Measurements from ENCODE around the gene SIVA1. TPM values are rescaled to one million over a fixed set of nuclear protein-coding genes. Genes with fewer than 3 reads are reported as not detected.

Gene SIVA1
- polyA plus RNA-seq, 2 donors = 60.5 to 159 TPM

DNA sequence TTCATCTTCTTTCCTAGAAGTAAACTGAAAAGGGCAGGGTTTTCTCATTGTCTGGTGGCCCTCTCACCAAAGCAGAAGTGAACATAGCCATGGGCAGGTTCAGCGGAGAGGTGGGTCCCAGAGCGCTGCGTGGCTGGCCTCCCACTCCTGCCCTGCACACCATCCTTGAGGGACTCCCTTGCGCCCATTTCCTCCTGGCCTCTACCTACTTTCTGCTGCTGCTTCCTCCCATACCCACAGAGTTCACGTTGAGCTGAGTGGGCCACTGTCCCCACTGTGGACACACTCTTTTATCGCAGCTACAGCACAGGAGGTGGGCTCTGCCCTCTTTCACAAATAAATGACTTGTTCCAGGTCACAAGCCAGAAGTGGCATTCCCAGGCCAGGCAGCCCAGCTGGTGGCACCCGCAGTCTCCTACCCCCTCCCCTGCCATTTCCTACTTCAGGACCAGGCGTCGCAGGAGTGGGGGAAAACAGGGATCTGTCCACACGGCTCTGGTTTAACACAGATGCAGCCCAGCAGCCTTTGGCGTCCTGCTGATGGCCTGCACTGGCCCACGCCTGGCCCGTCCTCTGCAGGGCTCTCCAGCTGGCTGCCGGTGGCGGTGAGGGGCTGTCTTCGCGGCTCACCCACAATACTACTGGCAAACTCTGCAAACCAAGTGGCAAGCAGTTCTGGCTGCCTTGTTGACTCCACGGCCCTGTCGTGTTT lies 4.9 kb downstream of the SIVA1 start:
- WGBS, 2 donors = 87 to 92% methylated on average over 19 of the region's 19 CpGs
- Histone ChIP-seq H3K4me1 (ENCODE audit: control insufficient read depth in 2 of 2, insufficient read depth in 2 of 2, low read length in 1 of 2) (peaks cover 0 to 15% of the 10 kb centered on the region in 2 donors), H3K27ac (ENCODE audit: low read depth in 2 of 2, low read length in 1 of 2) (no peak overlapping the region), H3K36me3 (ENCODE audit: control insufficient read depth in 2 of 2, insufficient read depth in 2 of 2, low read length in 1 of 2) (peaks cover 0 to 40% of the 10 kb centered on the region in 2 donors), H3K9me3 (ENCODE audit: control insufficient read depth in 2 of 2, insufficient read depth in 1 of 2, low read depth in 1 of 2, low read length in 1 of 2) (no peaks in the 10 kb centered on the region), H3K4me3 (ENCODE audit: low read depth in 1 of 2, low read length in 2 of 2) (no peak overlapping the region), H3K27me3 (ENCODE audit: control insufficient read depth in 1 of 2, insufficient read depth in 2 of 2, low read length in 2 of 2) (no peaks in the 10 kb centered on the region)

DNA sequence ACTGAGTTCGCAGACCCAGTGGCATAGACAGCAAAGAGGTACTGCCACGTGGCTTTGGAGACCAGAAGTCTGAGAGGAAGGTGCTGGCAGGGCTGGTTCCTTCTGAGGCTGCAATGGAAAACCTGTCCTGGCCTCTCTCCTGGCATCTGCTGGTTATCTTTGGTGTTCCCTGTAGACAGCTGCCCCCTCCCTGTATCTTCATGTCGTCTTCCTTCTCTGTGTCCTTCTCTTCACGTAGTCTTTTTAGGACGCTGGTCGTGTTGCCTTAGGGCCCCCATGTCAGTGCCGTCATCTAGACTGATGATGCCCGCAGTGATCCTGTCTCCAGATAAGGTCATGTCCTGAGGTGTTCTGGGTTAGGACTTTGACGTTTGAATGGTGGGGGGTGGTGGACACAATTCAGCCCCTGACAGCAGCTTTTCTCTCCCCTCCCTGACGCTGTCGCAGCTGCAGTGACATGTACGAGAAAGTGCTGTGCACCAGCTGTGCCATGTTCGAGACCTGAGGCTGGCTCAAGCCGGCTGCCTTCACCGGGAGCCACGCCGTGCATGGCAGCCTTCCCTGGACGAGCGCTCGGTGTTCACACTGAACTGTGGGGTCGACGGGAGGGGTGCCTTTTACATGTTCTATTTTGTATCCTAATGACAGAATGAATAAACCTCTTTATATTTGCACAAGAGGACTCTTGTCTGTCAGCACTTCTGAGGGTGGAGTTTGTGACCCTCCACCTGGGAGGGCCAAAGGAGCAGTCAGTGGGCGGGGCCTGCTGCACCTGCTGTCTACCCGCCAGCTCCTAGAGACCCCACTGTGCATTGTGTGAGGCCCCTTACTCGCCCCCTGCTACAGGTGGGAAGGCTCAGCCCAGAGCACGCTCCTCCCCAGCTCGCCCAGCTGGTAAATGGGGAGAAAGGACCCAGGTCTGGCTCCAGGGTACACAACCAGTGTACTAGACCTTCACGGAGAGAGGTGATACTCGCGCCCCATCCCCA lies 6.3 kb downstream of the SIVA1 start:
- H3K36me3 ChIP-seq (ENCODE audit: control insufficient read depth in 2 of 2, insufficient read depth in 2 of 2, low read length in 1 of 2) = peaks cover 0 to 40% of the 10 kb centered on the region in 2 donors
- H3K4me3 ChIP-seq (ENCODE audit: low read depth in 1 of 2, low read length in 2 of 2) = no peak overlapping the region
- WGBS, 2 donors = 84 to 88% methylated on average over 30 of the region's 30 CpGs

DNA sequence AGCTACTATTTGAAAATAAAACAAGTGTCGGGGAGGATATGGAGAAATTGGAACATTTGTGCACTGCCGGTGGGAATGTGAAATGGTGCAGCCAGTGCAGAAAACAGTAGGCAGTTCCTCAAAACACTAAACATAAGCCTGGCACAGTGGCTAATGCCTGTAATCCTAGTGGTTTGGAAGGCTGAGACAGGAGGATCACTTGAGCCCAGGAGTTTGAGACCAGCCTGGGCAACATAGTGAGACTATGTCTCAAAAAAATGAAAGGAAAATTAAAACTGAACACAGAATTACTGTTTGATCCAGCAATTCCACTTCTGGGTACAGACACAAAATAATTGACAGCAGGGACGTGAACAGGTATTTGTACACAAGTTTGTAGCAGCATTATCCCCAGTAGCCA lies 12.6 kb downstream of the SIVA1 start:
- Histone ChIP-seq H3K27ac (ENCODE audit: low read depth in 2 of 2, low read length in 1 of 2) (no peak overlapping the region), H3K9me3 (ENCODE audit: control insufficient read depth in 2 of 2, insufficient read depth in 1 of 2, low read depth in 1 of 2, low read length in 1 of 2) (peaks cover 0 to 1% of the 10 kb centered on the region in 2 donors), H3K27me3 (ENCODE audit: control insufficient read depth in 1 of 2, insufficient read depth in 2 of 2, low read length in 2 of 2) (no peaks in the 10 kb centered on the region), H3K4me1 (ENCODE audit: control insufficient read depth in 2 of 2, insufficient read depth in 2 of 2, low read length in 1 of 2) (peaks cover 0 to 5% of the 10 kb centered on the region in 2 donors), H3K36me3 (ENCODE audit: control insufficient read depth in 2 of 2, insufficient read depth in 2 of 2, low read length in 1 of 2) (peaks cover 0 to 2% of the 10 kb centered on the region in 2 donors), H3K4me3 (ENCODE audit: low read depth in 1 of 2, low read length in 2 of 2) (no peak overlapping the region)
- WGBS, 2 donors = 89 to 97% methylated on average over 3 of the region's 3 CpGs

More for the DNA sequence above, 6.3 kb downstream of the SIVA1 start:
- H3K27me3 ChIP-seq (ENCODE audit: control insufficient read depth in 1 of 2, insufficient read depth in 2 of 2, low read length in 2 of 2) = no peaks in the 10 kb centered on the region
- H3K9me3 ChIP-seq (ENCODE audit: control insufficient read depth in 2 of 2, insufficient read depth in 1 of 2, low read depth in 1 of 2, low read length in 1 of 2) = no peaks in the 10 kb centered on the region
- H3K27ac ChIP-seq (ENCODE audit: low read depth in 2 of 2, low read length in 1 of 2) = no peak overlapping the region
- H3K4me1 ChIP-seq (ENCODE audit: control insufficient read depth in 2 of 2, insufficient read depth in 2 of 2, low read length in 1 of 2) = peaks cover 0 to 9% of the 10 kb centered on the region in 2 donors

GRCh38 chr14:104766256-104766862 lies 13.4 kb downstream of the SIVA1 start:
- 93 to 94% methylated on average over 4 of the region's 4 CpGs for WGBS, 2 donors
- Histone ChIP-seq H3K4me1 (ENCODE audit: control insufficient read depth in 2 of 2, insufficient read depth in 2 of 2, low read length in 1 of 2) (peaks cover 0 to 5% of the 10 kb centered on the region in 2 donors), H3K9me3 (ENCODE audit: control insufficient read depth in 2 of 2, insufficient read depth in 1 of 2, low read depth in 1 of 2, low read length in 1 of 2) (peaks cover 0 to 4% of the 10 kb centered on the region in 2 donors), H3K27me3 (ENCODE audit: control insufficient read depth in 1 of 2, insufficient read depth in 2 of 2, low read length in 2 of 2) (no peaks in the 10 kb centered on the region), H3K36me3 (ENCODE audit: control insufficient read depth in 2 of 2, insufficient read depth in 2 of 2, low read length in 1 of 2) (peaks cover 3 to 8% of the 10 kb centered on the region in 2 donors), H3K27ac (ENCODE audit: low read depth in 2 of 2, low read length in 1 of 2) (no peak overlapping the region), H3K4me3 (ENCODE audit: low read depth in 1 of 2, low read length in 2 of 2) (no peak overlapping the region)

GRCh38 chr14:104766863-104767633 lies 14.1 kb downstream of the SIVA1 start:
- H3K27me3 ChIP-seq (ENCODE audit: control insufficient read depth in 1 of 2, insufficient read depth in 2 of 2, low read length in 2 of 2) = no peaks in the 10 kb centered on the region
- H3K9me3 ChIP-seq (ENCODE audit: control insufficient read depth in 2 of 2, insufficient read depth in 1 of 2, low read depth in 1 of 2, low read length in 1 of 2) = peaks cover 0 to 7% of the 10 kb centered on the region in 2 donors
- H3K27ac ChIP-seq (ENCODE audit: low read depth in 2 of 2, low read length in 1 of 2) = no peak overlapping the region
- peaks cover 4 to 15% of the 10 kb centered on the region in 2 donors for H3K36me3 ChIP-seq (ENCODE audit: control insufficient read depth in 2 of 2, insufficient read depth in 2 of 2, low read length in 1 of 2)
- 82 to 85% methylated on average over 15 of the region's 15 CpGs for WGBS, 2 donors
- no peak overlapping the region for H3K4me3 ChIP-seq (ENCODE audit: low read depth in 1 of 2, low read length in 2 of 2)
- peaks cover 0 to 5% of the 10 kb centered on the region in 2 donors for H3K4me1 ChIP-seq (ENCODE audit: control insufficient read depth in 2 of 2, insufficient read depth in 2 of 2, low read length in 1 of 2)

- Histone ChIP-seq H3K4me1 (ENCODE audit: control insufficient read depth in 2 of 2, insufficient read depth in 2 of 2, low read length in 1 of 2) (peaks cover 0 to 5% of the 10 kb centered on the region in 2 donors), H3K4me3 (ENCODE audit: low read depth in 1 of 2, low read length in 2 of 2) (no peak overlapping the region), H3K27me3 (ENCODE audit: control insufficient read depth in 1 of 2, insufficient read depth in 2 of 2, low read length in 2 of 2) (no peaks in the 10 kb centered on the region), H3K27ac (ENCODE audit: low read depth in 2 of 2, low read length in 1 of 2) (no peak overlapping the region), H3K9me3 (ENCODE audit: control insufficient read depth in 2 of 2, insufficient read depth in 1 of 2, low read depth in 1 of 2, low read length in 1 of 2) (peaks cover 0 to 7% of the 10 kb centered on the region in 2 donors), H3K36me3 (ENCODE audit: control insufficient read depth in 2 of 2, insufficient read depth in 2 of 2, low read length in 1 of 2) (peaks cover 8 to 20% of the 10 kb centered on the region in 2 donors)
- 79 to 81% methylated on average over 5 of the region's 5 CpGs for WGBS, 2 donors
Observed at GRCh38 chr14:104767634-104767918, 14.6 kb downstream of the SIVA1 start.

DNA sequence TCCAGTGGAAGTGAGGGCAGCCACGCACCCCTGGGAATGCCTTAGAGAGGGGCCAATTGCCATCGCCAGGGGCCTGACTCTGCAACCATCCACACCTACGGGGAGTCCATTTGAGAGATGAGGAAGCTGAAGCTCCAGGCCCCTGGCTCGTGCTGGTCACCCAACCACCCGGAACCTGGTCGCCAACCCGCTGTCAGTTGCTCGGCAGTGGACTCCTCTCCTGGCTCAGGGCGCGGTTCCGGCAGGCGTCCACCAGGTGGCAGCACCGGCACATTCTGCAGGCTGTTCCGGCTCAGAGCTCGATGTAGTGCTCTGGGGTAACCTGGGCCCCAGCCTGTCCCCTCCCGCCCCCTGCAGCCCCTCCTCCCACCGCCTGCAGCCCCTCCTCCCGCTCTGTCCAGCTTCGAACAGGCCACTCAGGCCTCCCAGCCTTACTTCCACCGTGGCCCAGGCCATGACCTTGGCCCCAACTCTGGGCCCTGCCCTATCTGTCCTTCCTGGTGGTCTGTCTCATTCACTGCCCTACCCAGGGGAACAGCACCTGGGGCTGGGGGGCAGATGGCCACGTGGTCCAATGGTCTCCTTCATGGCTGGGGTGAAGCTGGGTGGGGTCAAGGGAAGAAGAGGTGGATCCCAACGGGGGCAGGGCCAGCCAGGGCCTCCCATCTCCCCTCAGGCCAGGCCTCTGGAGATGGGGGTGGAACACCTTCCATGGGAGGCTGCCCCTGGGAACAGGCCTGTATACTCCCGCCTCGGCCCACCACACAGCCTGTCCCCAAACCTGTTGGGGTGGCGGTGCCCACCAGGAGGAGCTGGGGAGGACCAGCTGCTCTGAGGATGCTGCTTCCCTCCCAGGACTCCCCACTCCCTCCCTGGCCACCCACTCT lies 15.7 kb downstream of the SIVA1 start:
- Histone ChIP-seq H3K4me3 (ENCODE audit: low read depth in 1 of 2, low read length in 2 of 2) (no peak overlapping the region), H3K9me3 (ENCODE audit: control insufficient read depth in 2 of 2, insufficient read depth in 1 of 2, low read depth in 1 of 2, low read length in 1 of 2) (peaks cover 0 to 7% of the 10 kb centered on the region in 2 donors), H3K27ac (ENCODE audit: low read depth in 2 of 2, low read length in 1 of 2) (peak overlapping the region in 1 of 2 donors; percentile 27), H3K27me3 (ENCODE audit: control insufficient read depth in 1 of 2, insufficient read depth in 2 of 2, low read length in 2 of 2) (no peaks in the 10 kb centered on the region), H3K4me1 (ENCODE audit: control insufficient read depth in 2 of 2, insufficient read depth in 2 of 2, low read length in 1 of 2) (peaks cover 0 to 5% of the 10 kb centered on the region in 2 donors), H3K36me3 (ENCODE audit: control insufficient read depth in 2 of 2, insufficient read depth in 2 of 2, low read length in 1 of 2) (peaks cover 9 to 30% of the 10 kb centered on the region in 2 donors)
- 13 to 20% methylated on average over 20 to 25 of the region's 25 CpGs for WGBS, 2 donors

DNA sequence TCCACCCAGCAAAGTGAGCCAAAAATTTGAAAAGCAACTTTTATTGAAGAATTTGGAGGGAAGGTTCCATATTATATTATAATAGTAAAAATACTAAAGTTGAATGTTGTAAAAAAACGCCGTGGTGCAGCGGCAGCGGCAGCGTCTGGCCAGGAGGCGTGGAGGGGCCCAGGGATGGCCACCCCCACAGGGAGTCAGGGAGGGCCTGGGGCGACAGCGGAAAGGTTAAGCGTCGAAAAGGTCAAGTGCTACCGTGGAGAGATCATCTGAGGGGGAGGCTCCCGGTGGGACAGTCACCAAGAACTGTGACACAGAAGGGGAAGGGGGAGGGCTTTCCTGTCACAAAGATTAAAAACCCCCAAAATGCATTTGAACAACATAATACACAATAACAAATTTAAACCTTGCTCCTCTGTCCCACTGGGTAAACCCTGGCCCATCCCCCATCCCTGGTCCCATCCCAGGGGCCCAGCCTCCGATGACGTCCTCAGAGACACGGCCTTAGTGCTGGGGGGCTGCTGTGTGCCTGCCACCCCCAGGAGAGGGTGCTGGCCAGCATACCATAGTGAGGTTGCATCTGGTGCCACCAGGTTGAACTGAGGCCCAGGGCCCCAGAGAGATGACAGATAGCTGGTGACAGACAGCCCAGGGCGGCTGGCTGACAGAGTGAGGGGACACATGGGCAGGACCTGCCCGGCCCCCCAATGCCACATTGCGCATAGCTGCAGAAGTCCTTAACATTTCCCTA lies 16.6 kb downstream of the SIVA1 start:
- Histone ChIP-seq H3K36me3 (ENCODE audit: control insufficient read depth in 2 of 2, insufficient read depth in 2 of 2, low read length in 1 of 2) (peaks cover 9 to 32% of the 10 kb centered on the region in 2 donors), H3K4me3 (ENCODE audit: low read depth in 1 of 2, low read length in 2 of 2) (no peak overlapping the region), H3K9me3 (ENCODE audit: control insufficient read depth in 2 of 2, insufficient read depth in 1 of 2, low read depth in 1 of 2, low read length in 1 of 2) (peaks cover 0 to 7% of the 10 kb centered on the region in 2 donors), H3K27me3 (ENCODE audit: control insufficient read depth in 1 of 2, insufficient read depth in 2 of 2, low read length in 2 of 2) (no peaks in the 10 kb centered on the region), H3K4me1 (ENCODE audit: control insufficient read depth in 2 of 2, insufficient read depth in 2 of 2, low read length in 1 of 2) (peaks cover 0 to 5% of the 10 kb centered on the region in 2 donors), H3K27ac (ENCODE audit: low read depth in 2 of 2, low read length in 1 of 2) (no peak overlapping the region)
- 76 to 79% methylated on average over 18 of the region's 18 CpGs for WGBS, 2 donors
